Non-pigmented ciliary epithelial cell (primary cell): ENCODE results near the gene KCNK3.
"Not testable (repeated sequence)": the region's sequence is repeated elsewhere in the genome, so short reads cannot be mapped to it uniquely, and the experiment has no call there.

ENCODE experiments used
- DNase-seq: peaks from one replicate; pipeline ENCODE4 v3.0.0-alpha.2; 2010; ENCODE audit warnings: low read depth

The KCNK3 gene

GRCh38 chr2:26692279-26692896 is at the start of gene KCNK3:
TSS of gene KCNK3 (plus strand) at chr2:26692722. CDS start at chr2:26692876, 154 bp downstream.
- DNase-seq: no peak

GRCh38 chr2:26644188-26644835 is 48.2 kb upstream of the KCNK3 start:
- DNase-seq: no peak

GRCh38 chr2:26645762-26646161 is 46.8 kb upstream of the KCNK3 start:
- no peak for DNase-seq

- DNase-seq: no peak
Observed at GRCh38 chr2:26646986-26647672, 45.4 kb upstream of the KCNK3 start.

GRCh38 chr2:26647981-26648380 is 44.5 kb upstream of the KCNK3 start:
- DNase-seq: no peak

GRCh38 chr2:26648516-26648915 is 44.0 kb upstream of the KCNK3 start:
- no peak for DNase-seq

- no peak for DNase-seq
Observed at GRCh38 chr2:26649322-26649721, 43.2 kb upstream of the KCNK3 start.

GRCh38 chr2:26649992-26650712 is 42.4 kb upstream of the KCNK3 start:
- DNase-seq: no peak

- no peak for DNase-seq
Observed at GRCh38 chr2:26650713-26651469, 41.6 kb upstream of the KCNK3 start.

- DNase-seq: no peak
Observed at GRCh38 chr2:26651470-26651771, 41.1 kb upstream of the KCNK3 start.

GRCh38 chr2:26651799-26652198 is 40.7 kb upstream of the KCNK3 start:
- no peak for DNase-seq

- no peak for DNase-seq
Observed at GRCh38 chr2:26652361-26653041, 40.0 kb upstream of the KCNK3 start.

GRCh38 chr2:26653207-26654060 is 39.1 kb upstream of the KCNK3 start:
- DNase-seq: no peak

GRCh38 chr2:26654061-26654340 is 38.5 kb upstream of the KCNK3 start:
- no peak for DNase-seq

- DNase-seq: not testable (repeated sequence)
Observed at GRCh38 chr2:26655120-26655519, 37.4 kb upstream of the KCNK3 start.

GRCh38 chr2:26655611-26656195 is 36.8 kb upstream of the KCNK3 start:
- DNase-seq: no peak

- no peak for DNase-seq
Observed at GRCh38 chr2:26657265-26657664, 35.3 kb upstream of the KCNK3 start.

- no peak for DNase-seq
Observed at GRCh38 chr2:26658691-26659346, 33.7 kb upstream of the KCNK3 start.

GRCh38 chr2:26660363-26660962 is 32.1 kb upstream of the KCNK3 start:
- no peak for DNase-seq
